UCSD-AML1 (cell line): ENCODE measurements around the gene CACNB1.
"Not testable (repeated sequence)": the region's sequence is repeated elsewhere in the genome, so short reads cannot be mapped to it uniquely, and the experiment has no call there.

Experiments
- DNase-seq: peaks from one replicate; lab custom pipeline; 2025; ENCODE audit not compliant: unreplicated experiment; lab: John Stamatoyannopoulos, UW

CACNB1 gene

GRCh38 chr17:39129544-39129943 is 67.9 kb downstream of the CACNB1 start:
- not testable (repeated sequence) for DNase-seq

- DNase-seq, result no peak
Observed at GRCh38 chr17:39126436-39126835, 71.0 kb downstream of the CACNB1 start.

- DNase-seq, result no peak
Observed at GRCh38 chr17:39125143-39125875, 72.2 kb downstream of the CACNB1 start.

- DNase-seq, result no peak
Observed at GRCh38 chr17:39123627-39124026, 73.8 kb downstream of the CACNB1 start.
